ENCODE results near the gene WFDC13.
"Not testable (repeated sequence)": the region's sequence is repeated elsewhere in the genome, so short reads cannot be mapped to it uniquely, and the experiment has no call there.

WFDC13 gene, protein sequence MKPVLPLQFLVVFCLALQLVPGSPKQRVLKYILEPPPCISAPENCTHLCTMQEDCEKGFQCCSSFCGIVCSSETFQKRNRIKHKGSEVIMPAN

DNA sequence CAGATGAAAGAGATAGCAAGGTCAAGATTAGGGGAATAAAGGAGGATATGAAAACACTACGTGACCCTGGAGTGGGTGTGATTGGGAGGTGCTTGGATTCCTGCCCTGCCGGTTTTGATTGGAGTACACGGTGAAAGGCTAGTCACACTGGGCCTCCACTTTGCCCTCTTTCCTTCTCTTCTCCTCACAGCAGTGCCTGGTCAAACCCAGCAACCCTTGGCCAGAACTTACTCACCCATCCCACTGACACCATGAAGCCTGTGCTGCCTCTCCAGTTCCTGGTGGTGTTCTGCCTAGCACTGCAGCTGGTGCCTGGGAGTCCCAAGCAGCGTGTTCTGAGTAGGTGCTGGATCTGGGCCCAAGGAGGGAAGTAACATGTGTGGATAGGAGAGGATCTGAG is at the start of gene WFDC13:
Gene WFDC13 (plus strand): TSS at position 166 of the 400 bp plus-strand sequence. CDS start 86 bp downstream, at position 252.
- Histone ChIP-seq H3K4me3 (replicated peaks; ENCODE audit: low read depth, low read length) (no peak within 1 kb of the TSS), H3K36me3 (ENCODE audit: control insufficient read depth, insufficient read depth, low read length) (no peaks in the 10 kb centered on the region), H3K27me3 (replicated peaks; ENCODE audit: control insufficient read depth, insufficient read depth, low read length) (no peaks in the 10 kb centered on the region; the same call in 1 of the 2 replicates)
- TF ChIP-seq, protein P1, sequence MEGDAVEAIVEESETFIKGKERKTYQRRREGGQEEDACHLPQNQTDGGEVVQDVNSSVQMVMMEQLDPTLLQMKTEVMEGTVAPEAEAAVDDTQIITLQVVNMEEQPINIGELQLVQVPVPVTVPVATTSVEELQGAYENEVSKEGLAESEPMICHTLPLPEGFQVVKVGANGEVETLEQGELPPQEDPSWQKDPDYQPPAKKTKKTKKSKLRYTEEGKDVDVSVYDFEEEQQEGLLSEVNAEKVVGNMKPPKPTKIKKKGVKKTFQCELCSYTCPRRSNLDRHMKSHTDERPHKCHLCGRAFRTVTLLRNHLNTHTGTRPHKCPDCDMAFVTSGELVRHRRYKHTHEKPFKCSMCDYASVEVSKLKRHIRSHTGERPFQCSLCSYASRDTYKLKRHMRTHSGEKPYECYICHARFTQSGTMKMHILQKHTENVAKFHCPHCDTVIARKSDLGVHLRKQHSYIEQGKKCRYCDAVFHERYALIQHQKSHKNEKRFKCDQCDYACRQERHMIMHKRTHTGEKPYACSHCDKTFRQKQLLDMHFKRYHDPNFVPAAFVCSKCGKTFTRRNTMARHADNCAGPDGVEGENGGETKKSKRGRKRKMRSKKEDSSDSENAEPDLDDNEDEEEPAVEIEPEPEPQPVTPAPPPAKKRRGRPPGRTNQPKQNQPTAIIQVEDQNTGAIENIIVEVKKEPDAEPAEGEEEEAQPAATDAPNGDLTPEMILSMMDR (IDR thresholded peaks at IDR 0.05; ENCODE audit: insufficient read depth, low read length, poor library complexity, severe bottlenecking) = no peak
- no peak for DNase-seq (ENCODE audit: extremely low read depth, insufficient read length)

DNA sequence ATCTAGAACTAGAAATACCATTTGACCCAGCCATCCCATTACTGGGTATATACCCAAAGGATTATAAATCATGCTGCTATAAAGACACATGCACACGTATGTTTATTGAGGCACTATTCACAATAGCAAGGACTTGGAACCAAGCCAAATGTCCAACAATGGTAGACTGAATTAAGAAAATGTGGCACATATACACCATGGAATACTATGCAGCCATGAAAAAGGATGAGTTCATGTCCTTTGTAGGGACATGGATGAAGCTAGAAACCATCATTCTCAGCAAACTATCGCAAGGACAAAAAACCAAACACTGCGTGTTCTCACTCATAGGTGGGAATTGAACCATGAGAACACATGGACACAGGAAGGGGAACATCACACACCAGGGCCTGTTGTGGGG is 44.8 kb upstream of the WFDC13 start:
- H3K4me3 ChIP-seq (replicated peaks; ENCODE audit: low read depth, low read length); DNase-seq (ENCODE audit: extremely low read depth, insufficient read length); H3K27me3 ChIP-seq (replicated peaks; ENCODE audit: control insufficient read depth, insufficient read depth, low read length); H3K36me3 ChIP-seq (ENCODE audit: control insufficient read depth, insufficient read depth, low read length): not testable (repeated sequence)

DNA sequence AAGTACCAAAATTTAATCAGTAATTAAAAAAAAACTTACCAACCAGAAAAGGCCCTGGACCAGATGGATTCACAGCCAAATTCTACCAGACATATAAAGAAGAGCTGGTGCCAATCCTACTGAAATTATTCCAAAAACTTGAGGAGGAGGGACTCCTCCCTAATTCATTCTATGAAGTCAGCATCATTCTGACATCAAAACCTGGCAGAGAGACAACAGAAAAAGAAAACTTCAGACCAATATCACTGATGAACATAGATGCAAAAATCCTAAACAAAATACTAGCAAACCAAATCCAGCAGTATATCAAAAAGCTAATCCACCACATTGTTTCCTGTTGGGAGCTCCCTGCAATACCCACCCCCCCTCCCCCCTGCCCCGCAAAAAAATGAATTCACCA is 31.7 kb upstream of the WFDC13 start, which contains the start of gene WFDC11:
Gene WFDC11 (minus strand): TSS at position 101 of the 400 bp plus-strand sequence. CDS start 19,639 bp downstream, outside the sequence.
- TF ChIP-seq, protein P1 (IDR thresholded peaks at IDR 0.05; ENCODE audit: insufficient read depth, low read length, poor library complexity, severe bottlenecking) = no peak
- H3K4me3 ChIP-seq (replicated peaks; ENCODE audit: low read depth, low read length) = no peak within 1 kb of the TSS
- H3K36me3 ChIP-seq (ENCODE audit: control insufficient read depth, insufficient read depth, low read length) = no peaks in the 10 kb centered on the region
- DNase-seq (ENCODE audit: extremely low read depth, insufficient read length) = no peak
- no peaks in the 10 kb centered on the region for H3K27me3 ChIP-seq (replicated peaks; ENCODE audit: control insufficient read depth, insufficient read depth, low read length)

DNA sequence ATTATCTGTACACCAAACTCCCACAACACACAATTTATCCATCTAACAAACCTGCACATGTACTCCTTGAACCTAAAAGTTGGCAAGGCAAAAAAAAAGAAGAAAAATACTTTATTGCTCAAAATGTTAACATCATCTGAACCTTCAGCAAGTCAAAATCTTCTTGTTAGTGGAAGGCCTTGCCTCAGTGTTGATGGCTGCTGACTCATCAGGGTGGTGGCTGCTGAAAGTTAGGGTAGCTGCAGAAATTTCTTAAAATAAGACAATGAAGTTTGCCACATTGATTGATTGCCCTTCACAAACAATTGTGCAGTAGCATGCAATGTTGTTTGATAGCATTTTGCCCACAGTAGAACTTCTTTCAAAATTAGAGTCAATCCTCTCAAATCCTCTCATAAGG is 29.1 kb upstream of the WFDC13 start:
- Histone ChIP-seq H3K36me3 (ENCODE audit: control insufficient read depth, insufficient read depth, low read length) (no peaks in the 10 kb centered on the region), H3K27me3 (replicated peaks; ENCODE audit: control insufficient read depth, insufficient read depth, low read length) (no peaks in the 10 kb centered on the region), H3K4me3 (replicated peaks; ENCODE audit: low read depth, low read length) (no peak overlapping the region)
- no peak for DNase-seq (ENCODE audit: extremely low read depth, insufficient read length)
- TF ChIP-seq, protein P1 (IDR thresholded peaks at IDR 0.05; ENCODE audit: insufficient read depth, low read length, poor library complexity, severe bottlenecking) = no peak

DNA sequence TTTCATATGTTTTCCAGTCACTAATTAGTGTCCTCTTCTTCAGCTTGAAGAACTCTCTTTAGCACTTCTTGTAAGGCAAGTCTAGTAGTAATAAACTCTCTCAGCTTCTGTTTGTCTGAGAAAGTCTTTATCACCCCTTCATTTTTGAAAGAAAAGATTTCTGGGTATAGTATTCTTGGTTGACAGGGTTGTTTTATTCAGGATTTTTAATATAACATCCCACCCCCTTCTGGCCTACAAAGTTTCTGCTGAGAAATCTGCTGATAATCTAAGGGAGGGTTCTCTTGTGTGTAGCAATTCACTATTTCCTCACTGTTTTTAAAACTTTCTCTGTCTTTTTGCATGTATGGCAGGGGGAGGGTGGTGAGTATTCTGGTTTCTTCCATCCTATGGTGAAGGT is 22.2 kb upstream of the WFDC13 start:
- DNase-seq (ENCODE audit: extremely low read depth, insufficient read length) = no peak
- Histone ChIP-seq H3K4me3 (replicated peaks; ENCODE audit: low read depth, low read length) (no peak overlapping the region), H3K27me3 (replicated peaks; ENCODE audit: control insufficient read depth, insufficient read depth, low read length) (no peaks in the 10 kb centered on the region), H3K36me3 (ENCODE audit: control insufficient read depth, insufficient read depth, low read length) (no peaks in the 10 kb centered on the region)
- TF ChIP-seq, protein P1 (IDR thresholded peaks at IDR 0.05; ENCODE audit: insufficient read depth, low read length, poor library complexity, severe bottlenecking) = no peak

DNA sequence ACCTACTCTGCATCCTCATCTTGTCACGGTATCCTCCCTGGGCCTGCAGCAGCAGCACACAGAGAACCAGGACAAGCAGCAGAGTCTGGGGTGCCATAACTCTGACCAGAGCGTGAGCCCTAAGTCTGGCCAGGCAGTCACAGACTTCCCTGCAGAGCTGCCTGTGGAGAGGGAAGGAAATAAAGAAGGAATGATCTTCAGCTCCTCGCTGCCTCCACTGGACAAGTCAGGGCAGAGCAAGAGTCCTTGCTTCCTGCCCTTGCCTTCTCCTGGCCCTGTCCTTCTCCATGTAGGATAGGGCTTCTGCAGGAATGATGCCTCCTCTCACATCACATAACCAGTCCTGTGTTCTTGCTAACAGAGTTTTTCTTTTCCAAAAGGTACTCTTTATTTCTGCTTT is 15.9 kb upstream of the WFDC13 start:
- TF ChIP-seq, protein P1 (IDR thresholded peaks at IDR 0.05; ENCODE audit: insufficient read depth, low read length, poor library complexity, severe bottlenecking) = no peak

DNA sequence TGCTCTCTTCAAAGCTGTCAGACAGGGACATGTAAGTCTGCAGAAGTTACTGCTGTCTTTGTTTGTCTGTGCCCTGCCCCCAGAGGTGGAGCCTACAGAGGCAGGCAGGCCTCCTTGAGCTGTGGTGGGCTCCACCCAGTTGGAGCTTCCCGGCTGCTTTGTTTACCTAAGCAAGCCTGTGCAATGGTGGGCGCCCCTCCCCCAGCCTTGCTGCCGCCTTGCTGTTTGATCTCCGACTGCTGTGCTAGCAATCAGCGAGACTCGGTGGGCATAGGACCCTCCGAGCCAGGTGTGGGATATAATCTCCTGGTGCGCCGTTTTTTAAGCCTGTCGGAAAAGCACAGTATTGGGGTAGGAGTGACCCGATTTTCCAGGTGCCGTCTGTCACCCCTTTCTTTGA is 8.5 kb upstream of the WFDC13 start:
- H3K27me3 ChIP-seq (replicated peaks; ENCODE audit: control insufficient read depth, insufficient read depth, low read length); DNase-seq (ENCODE audit: extremely low read depth, insufficient read length); H3K36me3 ChIP-seq (ENCODE audit: control insufficient read depth, insufficient read depth, low read length); H3K4me3 ChIP-seq (replicated peaks; ENCODE audit: low read depth, low read length): not testable (repeated sequence)

More for the DNA sequence above, 15.9 kb upstream of the WFDC13 start:
- DNase-seq (ENCODE audit: extremely low read depth, insufficient read length) = no peak
- Histone ChIP-seq H3K4me3 (replicated peaks; ENCODE audit: low read depth, low read length) (no peak overlapping the region), H3K36me3 (ENCODE audit: control insufficient read depth, insufficient read depth, low read length) (no peaks in the 10 kb centered on the region), H3K27me3 (replicated peaks; ENCODE audit: control insufficient read depth, insufficient read depth, low read length) (no peaks in the 10 kb centered on the region)

All from GM06990 (cell line).